Measurements from ENCODE around the gene NFKBIZ. TPM values are rescaled to one million over a fixed set of nuclear protein-coding genes. Genes with fewer than 3 reads are reported as not detected.

NFKBIZ gene
- total RNA-seq, 2 experiments from 2014 or later, result 11.8 to 26.6 TPM

GRCh38 chr3:101858464-101859030 lies 9.2 kb downstream of the NFKBIZ start:
- CTCF ChIA-PET (ENCODE audit: unreplicated experiment), result no interaction called here
- H3K27ac ChIP-seq (ENCODE audit: low read depth, low read length, poor library complexity, severe bottlenecking), result no peak overlapping the region
- intact Hi-C loops (cut with micrococcal nuclease; ENCODE audit: unreplicated experiment), result no loop called here
- H3K9me3 ChIP-seq (ENCODE audit: low read length), result no peaks in the 10 kb centered on the region
- no peak overlapping the region for H3K4me2 ChIP-seq (ENCODE audit: low read length)
- DNase-seq (ENCODE audit: low spot score), result no peak
- POLR2A ChIA-PET, result interaction anchor here (0.7 to 2.4 kb wide), 7 partner anchors 9 to 366 kb away, joined by 3 to 12 read pairs (median 3); partner anchors contain the start of gene NFKBIZ
- no peaks in the 10 kb centered on the region for H4K20me1 ChIP-seq (ENCODE audit: insufficient read depth, low read length)
- no peaks in the 10 kb centered on the region for H3K79me2 ChIP-seq (ENCODE audit: insufficient read depth, low read depth, low read length)
- no peaks in the 10 kb centered on the region for H3K4me1 ChIP-seq (ENCODE audit: insufficient read depth, low read length, poor library complexity, severe bottlenecking)
- no peak overlapping the region for H3K4me3 ChIP-seq (ENCODE audit: low read depth, low read length, poor library complexity, severe bottlenecking)
- peaks cover 89% of the 10 kb centered on the region for H3K36me3 ChIP-seq (ENCODE audit: insufficient read depth, low read length)
- no peaks in the 10 kb centered on the region for H3K9me2 ChIP-seq (ENCODE audit: insufficient read depth, low read length)
- H2AFZ ChIP-seq (ENCODE audit: low read length), result no peak overlapping the region
- no TSS peak for BruUV-seq (replicated peaks)
- TF ChIP-seq EZH2phosphoT487 (IDR thresholded peaks at IDR 0.05; ENCODE audit: borderline replicate concordance, low read depth, low read length), result no peak
- no peak for TF ChIP-seq CTCF (conservative IDR thresholded peaks at IDR 0.05; ENCODE audit: low read length)

- H2AFZ ChIP-seq (ENCODE audit: low read length), result no peak overlapping the region
- no peak overlapping the region for H3K4me2 ChIP-seq (ENCODE audit: low read length)
- no peak overlapping the region for H3K27ac ChIP-seq (ENCODE audit: low read depth, low read length, poor library complexity, severe bottlenecking)
- no peak for DNase-seq (ENCODE audit: low spot score)
- peaks cover 75% of the 10 kb centered on the region for H3K36me3 ChIP-seq (ENCODE audit: insufficient read depth, low read length)
- no peaks in the 10 kb centered on the region for H4K20me1 ChIP-seq (ENCODE audit: insufficient read depth, low read length)
- no TSS peak for BruUV-seq (replicated peaks)
- TF ChIP-seq EZH2phosphoT487 (IDR thresholded peaks at IDR 0.05; ENCODE audit: borderline replicate concordance, low read depth, low read length) (no peak), CTCF (conservative IDR thresholded peaks at IDR 0.05; ENCODE audit: low read length) (no peak)
- CTCF ChIA-PET (ENCODE audit: unreplicated experiment), result interaction anchor here (0.5 to 1.2 kb wide), 2 partner anchors 16 to 54 kb away, joined by 3 read pairs; no protein-coding TSS in a partner anchor
- POLR2A ChIA-PET, result interaction anchor here (0.7 to 2.4 kb wide), 4 partner anchors 8 to 1050 kb away, joined by 3 to 12 read pairs (median 3); no protein-coding TSS in a partner anchor
- no peaks in the 10 kb centered on the region for H3K4me1 ChIP-seq (ENCODE audit: insufficient read depth, low read length, poor library complexity, severe bottlenecking)
- H3K9me2 ChIP-seq (ENCODE audit: insufficient read depth, low read length), result no peaks in the 10 kb centered on the region
- H3K9me3 ChIP-seq (ENCODE audit: low read length), result no peaks in the 10 kb centered on the region
- H3K79me2 ChIP-seq (ENCODE audit: insufficient read depth, low read depth, low read length), result no peaks in the 10 kb centered on the region
- no peak overlapping the region for H3K4me3 ChIP-seq (ENCODE audit: low read depth, low read length, poor library complexity, severe bottlenecking)
- intact Hi-C loops (cut with micrococcal nuclease; ENCODE audit: unreplicated experiment), result no loop called here
These were observed 10.7 kb downstream of the NFKBIZ start for GRCh38 chr3:101859882-101860448.

- H3K4me1 ChIP-seq (ENCODE audit: insufficient read depth, low read length, poor library complexity, severe bottlenecking), result no peaks in the 10 kb centered on the region
- no peak for DNase-seq (ENCODE audit: low spot score)
- H3K36me3 ChIP-seq (ENCODE audit: insufficient read depth, low read length), result peaks cover 63% of the 10 kb centered on the region
- ChIA-PET CTCF (ENCODE audit: unreplicated experiment) (no interaction called here), POLR2A (interaction anchor here (0.5 to 1.1 kb wide), 5 partner anchors 9 to 1538 kb away, joined by 3 read pairs; no protein-coding TSS in a partner anchor)
- H3K79me2 ChIP-seq (ENCODE audit: insufficient read depth, low read depth, low read length), result no peaks in the 10 kb centered on the region
- no peak overlapping the region for H3K4me2 ChIP-seq (ENCODE audit: low read length)
- intact Hi-C loops (cut with micrococcal nuclease; ENCODE audit: unreplicated experiment), result no loop called here
- no peaks in the 10 kb centered on the region for H3K9me2 ChIP-seq (ENCODE audit: insufficient read depth, low read length)
- no peak for TF ChIP-seq CTCF (conservative IDR thresholded peaks at IDR 0.05; ENCODE audit: low read length)
- no peak for TF ChIP-seq EZH2phosphoT487 (IDR thresholded peaks at IDR 0.05; ENCODE audit: borderline replicate concordance, low read depth, low read length)
- BruUV-seq (replicated peaks), result no TSS peak
- H3K27ac ChIP-seq (ENCODE audit: low read depth, low read length, poor library complexity, severe bottlenecking), result no peak overlapping the region
- no peaks in the 10 kb centered on the region for H4K20me1 ChIP-seq (ENCODE audit: insufficient read depth, low read length)
- H3K9me3 ChIP-seq (ENCODE audit: low read length), result no peaks in the 10 kb centered on the region
- no peak overlapping the region for H2AFZ ChIP-seq (ENCODE audit: low read length)
- no peak overlapping the region for H3K4me3 ChIP-seq (ENCODE audit: low read depth, low read length, poor library complexity, severe bottlenecking)
These were observed 12.0 kb downstream of the NFKBIZ start for GRCh38 chr3:101861212-101861788.
